GM21381 (cell line): ENCODE data around the gene ELAVL3.
"Not testable (repeated sequence)": the region's sequence is repeated elsewhere in the genome, so short reads cannot be mapped to it uniquely, and the experiment has no call there.

Source experiments
- ATAC-seq: cut with Tn5 transposase; IDR thresholded peaks from one replicate; pipeline ENCODE4 v1.9.1; 2021; ENCODE audit warnings: mild to moderate bottlenecking, moderate library complexity; ENCODE audit not compliant: unreplicated experiment

ELAVL3 gene

DNA sequence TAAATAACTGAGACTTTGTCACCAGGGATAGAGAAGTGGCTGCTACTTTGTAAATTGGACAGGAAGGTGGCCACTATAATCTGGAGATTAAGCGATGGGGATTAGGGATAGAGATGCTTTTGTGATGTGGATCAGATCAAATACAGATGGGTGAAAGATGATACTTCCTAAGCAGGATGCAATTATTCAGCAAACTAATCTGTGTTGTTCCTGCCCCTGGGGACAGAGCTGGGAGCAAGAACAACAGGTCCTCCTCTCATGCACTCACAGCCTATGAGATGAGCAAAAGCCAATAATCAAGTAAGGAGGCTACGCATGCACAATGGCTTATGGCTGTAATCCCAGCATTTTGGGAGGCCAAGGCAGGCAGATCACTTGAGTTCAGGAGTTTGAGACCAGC, 66.3 kb downstream of the ELAVL3 start:
- ATAC-seq = no peak

- ATAC-seq = no peak
These were observed 70.2 kb downstream of the ELAVL3 start for GRCh38 chr19:11410682-11411081.

DNA sequence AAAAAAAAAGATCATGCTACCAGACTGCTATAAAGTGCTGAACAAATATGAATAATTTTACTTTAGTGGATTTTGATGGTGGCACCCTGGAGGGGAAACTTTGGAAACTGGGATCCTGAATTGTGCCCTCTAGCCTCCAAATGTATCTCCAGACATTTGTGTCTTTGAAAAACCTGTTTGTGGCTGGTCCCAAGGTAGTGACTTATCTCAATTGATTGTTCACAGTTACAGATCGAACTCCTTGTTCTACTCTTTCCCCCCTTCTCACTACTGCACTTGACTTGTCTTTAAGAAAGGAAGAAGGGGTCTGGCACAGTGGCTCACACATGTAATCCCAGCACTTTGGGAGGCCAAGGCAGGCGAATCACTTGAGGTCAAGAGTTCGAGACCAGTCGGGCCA, 72.3 kb downstream of the ELAVL3 start:
- ATAC-seq = no peak

DNA sequence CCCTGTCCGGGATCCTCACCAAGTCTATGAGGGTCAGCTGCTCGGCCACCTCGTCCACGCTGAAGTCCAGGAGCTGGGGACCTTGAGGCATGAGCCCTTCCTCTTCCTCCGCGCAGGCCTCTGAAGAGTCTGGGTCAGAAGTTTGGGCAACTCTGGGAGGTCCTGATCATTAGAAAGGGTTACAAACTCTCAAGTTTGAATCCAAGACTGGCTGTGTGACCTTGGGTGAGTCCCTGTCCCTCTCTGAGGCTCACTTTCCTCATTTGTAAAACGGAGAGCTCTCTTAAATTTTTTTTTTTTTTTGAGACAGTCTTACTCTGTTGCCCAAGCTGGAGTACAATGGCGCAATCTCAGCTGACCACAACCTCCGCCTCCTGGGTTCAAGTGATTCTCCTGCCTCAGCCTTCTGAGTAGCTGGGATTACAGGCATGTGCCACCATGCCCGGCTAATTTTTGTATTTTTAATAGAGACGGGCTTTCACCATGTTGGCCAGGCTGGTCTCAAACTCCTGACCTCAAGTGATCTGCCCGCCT, 74.1 kb downstream of the ELAVL3 start:
- not testable (repeated sequence) for ATAC-seq

DNA sequence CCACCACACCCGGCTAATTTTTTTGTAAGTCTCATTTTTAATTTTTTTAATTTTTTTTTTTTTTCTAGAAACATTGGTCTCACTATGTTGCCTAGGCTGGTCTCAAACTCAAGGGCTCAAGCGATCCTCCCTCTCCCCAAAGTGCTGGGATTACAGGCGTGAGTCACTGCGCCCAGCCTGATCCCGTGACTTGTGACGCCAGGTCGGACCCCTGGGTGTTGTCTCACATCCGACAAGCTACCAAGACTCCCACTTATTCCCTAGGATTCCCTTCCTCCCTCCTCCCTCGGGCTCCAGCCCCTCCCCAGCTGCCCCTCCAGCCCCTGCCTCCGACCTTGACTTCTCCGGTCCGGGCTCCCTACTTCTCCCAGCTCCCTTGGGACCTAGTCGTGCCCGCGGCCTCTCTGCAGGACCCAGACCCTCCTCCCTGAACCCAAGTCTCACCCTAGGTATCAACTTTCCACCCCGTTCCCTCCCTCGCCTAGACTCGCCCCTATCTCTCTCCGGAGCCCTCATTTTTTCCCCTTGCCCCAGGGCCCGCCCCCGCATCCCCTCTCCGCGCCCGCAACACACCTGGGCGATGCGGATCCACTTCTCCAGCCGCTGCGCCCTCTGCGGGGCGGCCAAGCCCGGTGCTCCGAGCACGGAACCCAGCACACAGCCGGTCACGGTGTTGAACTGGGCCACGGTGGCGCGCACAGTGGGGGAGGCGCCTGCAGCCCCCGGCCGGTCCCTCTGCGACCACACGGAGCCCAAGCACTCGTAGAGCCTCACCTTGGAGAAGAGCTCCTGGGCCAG, 74.8 kb downstream of the ELAVL3 start:
- ATAC-seq = no peak

DNA sequence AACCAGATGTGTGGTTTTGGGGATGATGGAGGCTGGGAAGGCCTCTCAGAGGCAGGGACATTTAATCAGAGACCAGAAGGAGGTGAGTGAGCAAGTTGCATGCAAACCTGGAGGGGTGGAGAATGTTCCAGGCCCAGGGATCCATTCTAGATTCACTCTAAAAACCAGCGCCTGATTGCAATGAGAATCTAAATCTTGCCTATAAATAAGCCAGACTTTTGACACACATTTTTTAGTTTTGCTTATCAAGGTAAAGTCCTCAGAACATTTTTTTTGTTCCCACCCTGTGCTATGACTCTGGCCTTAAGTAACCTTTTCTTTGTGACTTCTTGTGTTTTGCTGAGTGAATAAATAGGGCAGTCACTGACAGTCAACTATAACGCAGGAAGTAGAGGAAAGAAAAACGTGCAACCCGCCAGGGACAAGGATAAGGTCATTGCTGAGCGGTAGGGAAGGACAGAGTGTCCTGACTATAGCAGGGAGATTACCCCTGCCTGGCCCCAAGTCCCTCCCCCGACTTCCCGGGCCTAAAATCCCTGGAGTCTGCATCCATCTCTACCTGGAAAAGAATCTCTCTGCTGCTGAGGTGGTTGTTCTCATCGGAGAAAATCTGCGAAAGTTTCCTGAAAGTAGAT, 76.1 kb downstream of the ELAVL3 start:
- no peak for ATAC-seq

DNA sequence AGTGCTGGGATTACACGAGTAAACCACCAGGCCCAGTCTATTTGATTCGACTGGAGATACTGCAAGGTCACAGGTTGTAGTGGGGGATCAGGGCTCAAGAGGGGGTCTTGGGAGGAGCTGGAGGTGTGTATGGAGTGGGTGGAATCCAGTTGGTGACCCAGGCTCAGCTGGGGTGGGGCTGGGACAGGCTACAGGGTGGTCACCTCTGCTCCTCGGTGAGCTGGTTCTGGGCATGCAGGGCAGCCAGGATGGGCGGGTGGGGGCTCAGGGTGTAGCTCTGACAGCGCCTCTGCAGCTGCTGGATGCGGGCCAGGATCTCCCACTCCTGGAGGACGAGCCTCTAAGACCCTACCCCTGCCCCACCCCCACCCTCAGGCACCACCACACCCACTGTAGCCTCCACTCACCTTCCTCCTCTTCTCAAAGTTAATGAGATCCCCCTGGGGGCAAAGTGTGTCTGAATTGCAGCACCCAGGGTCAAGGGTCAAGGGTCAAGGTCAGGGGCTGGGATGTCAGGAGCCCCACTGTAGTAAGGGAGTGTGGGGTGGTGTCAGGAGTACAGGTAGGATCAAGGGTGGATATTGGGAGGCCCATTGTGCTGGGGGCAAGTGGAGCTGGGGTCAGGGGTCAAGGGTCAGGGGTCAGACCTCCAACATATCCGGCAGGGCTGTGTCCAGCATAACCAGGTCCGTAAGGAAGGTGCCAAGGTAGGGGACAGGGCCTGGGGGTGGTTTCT, 78.9 kb downstream of the ELAVL3 start:
- no peak for ATAC-seq
